Measurements from ENCODE around the gene CPNE5. TPM values are rescaled to one million over a fixed set of nuclear protein-coding genes. Genes with fewer than 3 reads are reported as not detected.

The CPNE5 gene
- total and polyA plus RNA-seq, 9 of the 15 experiments (the other 6 are each of a cell fraction or from before 2014, with no cell fraction given): 0.14 to 1.0 (median 0.46) TPM; not detected in 2

- Histone ChIP-seq H3K9me1 (ENCODE audit: control insufficient read depth, insufficient read depth, low read length) (peaks cover 3% of the 10 kb centered on the region), H4K20me1 (replicated peaks; ENCODE audit: control insufficient read depth, insufficient read depth, low read length) (no peaks in the 10 kb centered on the region), H3K27me3 (ENCODE audit: control insufficient read depth in 2 of 2, insufficient read depth in 2 of 2, low read length in 2 of 2) (no peaks in the 10 kb centered on the region), H3K4me2 (ENCODE audit: insufficient read depth, low read length) (no peak overlapping the region), H3K9me3 (replicated peaks; ENCODE audit: control insufficient read depth, insufficient read depth, low read depth, low read length) (no peaks in the 10 kb centered on the region), H3K4me1 (replicated peaks in 1 of 2; ENCODE audit: control insufficient read depth in 2 of 2, insufficient read depth in 2 of 2, low read length in 2 of 2) (peaks cover 39 to 44% of the 10 kb centered on the region in 2 experiments), H3K36me3 (ENCODE audit: control insufficient read depth, insufficient read depth, low read length) (no peaks in the 10 kb centered on the region), H2AFZ (ENCODE audit: low read depth, low read length) (no peak overlapping the region), H3K4me3 (no peak overlapping the region), H3K79me2 (ENCODE audit: control insufficient read depth, insufficient read depth, low read length) (no peaks in the 10 kb centered on the region), H3K27ac (ENCODE audit: extremely low read depth, low read depth, low read length) (no peak overlapping the region), H3K9ac (ENCODE audit: insufficient read depth in 1 of 2, low read depth in 2 of 2, low read length in 2 of 2) (no peak overlapping the region)
- ATAC-seq (no peak), DNase-seq (ENCODE audit: extremely low read depth in 1 of 4, low spot score in 3 of 4) (no peak), FAIRE-seq (no peak)
- 43% methylated on average over 4 of the region's 4 CpGs for WGBS (ENCODE audit: insufficient coverage, low coverage, missing lambda C conversion rate)
- intact Hi-C loops (cut with micrococcal nuclease) (no loop called here), in situ Hi-C loops (cut with MboI) (no loop called here)
- ChIA-PET CTCF (ENCODE audit: low intra/inter-chr PET ratio) (no interaction called here), POLR2A (interaction anchor here (0.6 to 2.0 kb wide), 3 partner anchors 9 to 64 kb away, joined by 3 to 12 read pairs (median 4); no protein-coding TSS in a partner anchor)
- TF ChIP-seq ZNF354B (CRISPR knock-in tag; IDR thresholded peaks at IDR 0.05) (no peak), FOS (IDR thresholded peaks at IDR 0.05; ENCODE audit: extremely low read depth, insufficient read length) (no peak), TAF7 (tag; IDR thresholded peaks at IDR 0.05) (no peak), ZNF766 (CRISPR knock-in tag; conservative IDR thresholded peaks at IDR 0.05) (no peak), CLOCK (CRISPR knock-in tag; IDR thresholded peaks at IDR 0.05; ENCODE audit: borderline replicate concordance) (no peak), ZNF551 (CRISPR knock-in tag; IDR thresholded peaks at IDR 0.05) (no peak)
- BruUV-seq (replicated peaks): no TSS peak
These were observed 6.0 kb upstream of the CPNE5 start for GRCh38 chr6:36845233-36845632.
